Inflammatory macrophage treated with lipopolysaccharide for 1 hour (primary cell): Measurements from ENCODE around the gene DPEP1.

Experiments used
- DNase-seq, 2 donors: peaks; one replicate each; pipeline ENCODE4 v3.0.0-alpha.2; 2020 to 2022

Gene DPEP1

DNA sequence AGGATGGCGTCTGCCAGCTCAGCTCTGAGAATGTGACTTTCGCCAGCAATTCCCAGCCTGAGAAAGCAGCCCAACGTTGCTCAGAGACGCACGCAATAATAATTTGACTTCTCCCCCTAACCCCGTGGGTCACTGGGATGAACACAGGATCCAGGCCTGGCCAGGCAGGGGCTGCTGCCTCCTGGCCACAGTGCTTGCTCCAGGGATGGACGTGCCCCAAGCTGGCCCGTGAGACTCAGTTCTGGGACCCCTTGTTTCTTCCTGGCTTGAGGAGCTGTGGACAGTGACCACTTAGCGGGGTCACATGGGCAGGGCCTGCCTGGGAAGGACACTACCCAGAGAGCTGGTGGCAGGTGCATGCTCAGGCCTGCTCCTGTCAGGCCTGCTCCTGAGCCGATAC lies 13.5 kb upstream of the DPEP1 start:
- no peak for DNase-seq

DNA sequence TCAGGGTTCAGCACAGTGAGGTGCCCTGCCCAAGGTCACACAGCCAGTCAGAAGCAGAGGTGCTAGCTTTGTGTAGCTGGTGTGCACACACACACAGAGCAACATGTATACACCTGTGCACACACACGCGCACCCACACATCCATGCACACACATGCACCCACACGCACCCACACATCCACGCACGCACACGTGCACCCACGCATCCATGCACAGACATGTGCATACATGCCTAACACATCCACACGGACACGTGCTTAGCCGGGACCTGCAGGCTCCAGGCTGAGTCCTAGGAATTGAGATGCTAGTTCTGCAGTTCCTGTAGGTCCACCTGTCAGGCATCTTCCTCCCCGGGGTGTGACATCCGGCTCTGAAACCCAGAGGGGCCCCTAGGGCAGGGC lies 13.0 kb upstream of the DPEP1 start:
- no peak for DNase-seq

DNA sequence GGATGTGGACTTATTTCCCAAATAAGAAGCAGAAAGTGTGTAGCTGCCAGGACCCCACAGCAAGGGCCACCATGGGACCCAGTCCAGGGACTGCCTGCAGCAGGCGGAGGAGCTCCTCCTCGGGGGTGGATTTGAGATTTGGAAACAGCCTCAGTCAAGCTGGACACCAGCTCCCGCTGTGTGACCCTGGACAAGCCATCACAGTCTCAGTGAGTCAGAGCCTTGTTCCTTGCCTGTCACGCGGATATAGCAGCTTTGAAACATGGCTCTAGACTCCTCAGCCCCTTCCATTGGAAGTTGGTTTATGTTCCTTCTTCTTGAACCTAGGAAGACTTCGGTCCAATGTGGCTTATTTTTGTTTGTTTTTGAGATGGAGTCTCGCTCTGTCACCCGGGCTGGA lies 12.5 kb upstream of the DPEP1 start:
- peak in 1 of 2 donors; percentile 31 for DNase-seq

DNA sequence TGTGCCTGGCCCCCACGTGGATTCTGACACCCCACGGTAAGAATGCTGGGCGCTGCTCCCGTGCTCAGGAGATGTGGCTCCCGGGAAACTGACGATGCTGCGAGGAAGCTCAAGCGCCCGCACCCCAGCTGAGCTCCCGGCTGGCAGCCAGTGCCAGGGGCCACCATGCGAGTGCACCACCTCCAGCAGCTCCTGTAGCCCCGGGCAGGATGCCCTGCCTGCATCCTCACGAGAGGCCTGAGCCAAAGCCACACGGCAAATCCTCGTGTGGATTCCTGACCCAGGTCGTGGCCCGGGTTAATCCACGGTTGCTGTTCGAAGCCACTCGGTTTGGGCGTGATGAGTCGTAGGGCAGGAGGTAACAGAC lies 11.6 kb upstream of the DPEP1 start:
- no peak for DNase-seq

DNA sequence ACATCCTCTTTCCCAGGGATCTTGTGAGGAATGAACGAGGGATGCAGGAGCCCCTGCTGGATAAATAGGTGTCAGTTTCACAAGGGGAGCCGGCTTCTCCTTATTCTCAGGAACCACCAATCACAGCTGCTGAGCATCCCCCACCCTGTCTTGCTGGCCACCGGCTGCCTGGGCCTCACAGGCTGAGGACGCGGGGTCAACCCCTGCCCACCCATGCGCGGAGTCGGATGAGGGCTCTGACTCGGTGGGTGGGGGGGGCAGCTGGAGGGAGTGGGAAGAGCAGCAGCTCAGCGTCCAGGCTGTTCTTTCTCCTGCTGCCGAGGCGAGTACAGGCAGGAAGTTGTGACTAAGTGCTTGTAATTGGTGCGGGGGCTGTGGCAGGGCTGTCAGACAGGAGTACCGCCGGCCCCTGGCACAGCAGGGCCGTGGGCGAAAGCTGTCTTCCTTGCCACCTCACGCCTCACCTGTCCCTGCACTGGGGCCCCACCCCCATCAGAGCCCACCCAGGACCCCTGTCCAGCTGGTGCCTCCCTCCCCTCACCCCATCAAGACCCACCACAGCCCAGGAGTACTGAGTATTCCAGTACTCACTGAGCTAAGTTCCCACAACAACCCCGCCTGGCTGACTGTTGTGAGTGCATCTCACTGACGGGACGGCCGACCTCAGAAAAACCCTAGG lies 11.0 kb upstream of the DPEP1 start:
- DNase-seq: peak; percentile 67 to 71

DNA sequence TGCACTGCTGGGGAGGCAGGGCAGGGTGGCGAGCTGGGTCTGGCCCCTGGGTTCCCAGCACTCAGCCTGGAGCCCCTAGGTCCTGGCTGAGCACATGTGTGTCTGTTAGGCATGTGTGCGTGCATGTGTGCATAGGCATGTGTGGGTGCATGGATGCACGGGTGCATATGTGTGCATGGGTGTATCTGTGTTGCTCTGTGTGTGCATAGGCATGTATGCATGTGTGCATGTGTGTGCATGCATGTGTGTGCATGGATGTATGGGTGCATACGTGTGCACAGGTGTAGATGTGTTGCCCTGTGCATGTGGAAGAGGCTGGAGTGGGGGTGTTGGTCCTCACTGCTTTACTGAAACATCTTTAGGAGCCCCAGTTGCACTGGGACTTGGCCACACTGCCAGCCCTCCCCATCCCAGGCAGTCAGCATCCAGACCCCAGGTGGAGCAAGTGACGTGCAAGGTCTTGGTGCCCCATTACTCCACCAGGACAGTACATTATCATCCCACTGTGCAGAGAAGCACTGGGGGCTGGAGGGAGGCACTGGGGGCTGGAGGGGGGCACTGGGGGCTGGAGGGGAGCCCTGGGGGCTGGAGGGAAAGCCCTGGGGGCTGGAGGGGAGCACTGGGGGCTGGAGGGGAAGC lies 10.4 kb upstream of the DPEP1 start:
- no peak for DNase-seq

DNA sequence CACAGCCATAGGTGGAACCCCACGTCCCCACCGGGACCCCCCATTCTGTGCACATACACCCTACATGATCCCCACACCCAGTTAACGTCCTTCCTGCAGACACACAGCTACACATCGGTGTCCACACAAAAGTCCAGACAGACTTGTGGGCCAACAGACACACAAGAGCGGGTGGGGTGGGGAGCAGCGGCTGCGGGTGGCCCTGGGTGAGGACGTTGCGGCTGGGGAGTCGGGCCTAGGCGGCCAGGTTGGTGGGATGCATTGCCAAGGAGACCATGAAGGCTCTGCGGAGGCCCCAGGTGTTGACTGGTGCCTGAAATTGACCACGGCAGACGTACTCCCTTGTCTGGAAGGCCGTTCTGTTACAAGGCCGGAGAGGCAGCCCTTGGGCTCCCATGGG lies 8.7 kb upstream of the DPEP1 start:
- no peak for DNase-seq

DNA sequence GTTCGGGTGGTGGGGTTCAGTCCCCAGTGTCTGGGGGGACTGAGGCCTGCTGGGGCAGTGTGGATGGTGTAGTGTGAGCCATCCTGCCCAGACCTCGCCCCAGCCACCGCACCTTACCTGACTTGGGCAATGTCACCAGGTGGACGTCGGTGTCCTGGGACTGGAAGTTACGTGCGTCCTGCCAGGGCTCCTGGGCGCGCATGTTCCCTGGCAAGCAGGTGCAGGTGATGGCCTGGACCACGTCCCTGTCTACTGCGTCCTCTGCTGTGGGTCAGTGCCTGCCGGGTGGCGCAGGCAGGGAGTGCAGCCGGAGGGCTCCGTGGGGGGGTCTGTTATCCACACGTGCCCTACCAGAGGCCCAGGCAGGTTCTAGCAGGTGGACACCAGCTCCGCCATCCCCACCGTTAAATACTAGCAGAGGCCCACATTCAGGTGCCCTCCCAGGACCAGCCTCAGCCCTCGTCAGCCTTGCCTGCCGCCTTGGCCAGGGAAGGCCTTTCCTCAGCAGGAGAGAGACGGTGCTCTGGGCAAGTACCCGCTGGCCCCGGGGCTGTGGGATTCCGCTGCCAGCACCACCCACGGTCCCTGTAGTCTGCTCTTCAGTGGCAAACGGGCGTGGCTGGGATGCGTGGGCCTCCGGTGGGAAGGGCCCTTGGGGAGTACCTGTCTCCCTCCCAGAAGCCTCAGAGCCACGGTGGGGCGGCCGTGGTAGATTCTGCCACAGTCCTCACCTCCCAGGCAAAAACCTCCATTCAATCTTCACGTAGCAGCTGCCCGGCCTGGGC lies 8.1 kb upstream of the DPEP1 start:
- no peak for DNase-seq

DNA sequence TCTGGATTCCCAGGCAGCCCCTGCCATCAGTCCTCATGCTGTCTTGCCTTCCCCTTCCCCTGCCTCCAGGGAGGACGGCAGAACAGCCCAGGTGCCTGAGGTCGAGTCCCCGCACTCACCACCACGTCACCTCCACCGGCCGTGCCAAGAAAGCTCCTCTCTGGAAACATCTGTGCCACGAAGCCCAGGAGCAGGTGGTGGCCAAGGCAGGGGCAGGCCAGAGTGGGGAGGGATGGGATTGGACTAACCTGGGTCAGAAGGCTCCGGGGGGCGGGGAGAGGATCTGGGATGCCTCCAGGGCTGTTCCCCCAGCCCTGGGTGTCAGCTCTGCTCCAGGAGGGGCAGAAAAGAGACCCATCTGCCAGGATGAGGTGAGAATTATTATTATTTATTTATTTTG lies 7.4 kb upstream of the DPEP1 start:
- no peak for DNase-seq

DNA sequence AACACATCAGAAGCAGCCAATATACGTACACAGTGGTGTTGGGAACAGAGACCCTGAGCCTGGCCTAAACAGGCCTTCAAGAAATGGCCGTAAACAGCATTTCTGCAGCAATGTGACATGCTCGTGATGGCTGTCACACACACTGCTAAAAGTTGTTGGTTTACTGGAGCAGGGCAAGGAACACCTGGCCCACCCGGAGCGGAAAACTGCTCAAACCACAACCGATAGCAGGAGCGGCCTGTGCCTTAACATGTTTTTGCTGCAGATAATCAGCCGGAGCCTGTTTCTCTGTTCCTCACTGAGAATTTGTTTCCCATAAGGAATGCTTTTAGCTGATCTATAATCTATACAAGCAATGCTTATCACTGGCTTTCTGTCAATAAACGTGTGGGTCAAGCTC lies 6.0 kb upstream of the DPEP1 start:
- no peak for DNase-seq

DNA sequence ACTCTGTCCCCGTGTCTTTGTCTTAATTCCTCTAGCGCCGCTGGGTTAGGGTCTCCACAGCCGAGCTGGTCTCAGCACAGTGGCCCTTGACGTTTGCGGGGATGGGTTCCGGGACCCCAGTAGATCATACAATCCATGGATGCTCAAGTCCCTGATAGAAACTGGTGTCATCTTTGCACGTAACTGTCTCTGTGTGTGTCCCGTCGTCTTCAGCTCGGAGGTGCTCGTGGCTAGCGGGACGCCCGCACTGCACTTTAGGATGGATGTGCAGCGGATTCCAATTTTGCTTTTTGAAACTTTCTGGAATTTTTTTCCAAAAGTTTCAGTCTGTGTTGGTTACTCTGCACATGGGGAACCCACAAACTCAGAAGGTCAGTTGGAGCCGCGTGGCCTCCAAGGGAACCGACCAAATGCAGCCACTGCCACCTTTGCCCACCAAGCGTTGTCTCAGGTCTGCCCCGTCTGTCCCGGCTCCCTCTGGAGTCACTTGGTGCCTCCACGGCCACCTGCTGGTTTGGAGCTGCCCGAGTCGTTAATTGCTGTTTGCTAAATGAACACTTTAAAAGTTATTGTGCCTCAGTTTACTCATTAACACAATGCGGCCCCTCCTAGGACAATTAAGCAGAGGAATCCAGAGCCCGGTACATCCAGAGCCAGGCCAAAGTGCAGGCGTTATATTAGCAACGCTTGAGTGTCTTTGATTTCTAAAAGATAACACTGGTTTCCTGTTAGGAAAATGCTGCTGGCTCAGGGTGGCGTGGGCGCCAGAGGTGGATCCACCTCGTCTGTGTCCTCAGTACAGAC lies 5.3 kb upstream of the DPEP1 start:
- DNase-seq: no peak

DNA sequence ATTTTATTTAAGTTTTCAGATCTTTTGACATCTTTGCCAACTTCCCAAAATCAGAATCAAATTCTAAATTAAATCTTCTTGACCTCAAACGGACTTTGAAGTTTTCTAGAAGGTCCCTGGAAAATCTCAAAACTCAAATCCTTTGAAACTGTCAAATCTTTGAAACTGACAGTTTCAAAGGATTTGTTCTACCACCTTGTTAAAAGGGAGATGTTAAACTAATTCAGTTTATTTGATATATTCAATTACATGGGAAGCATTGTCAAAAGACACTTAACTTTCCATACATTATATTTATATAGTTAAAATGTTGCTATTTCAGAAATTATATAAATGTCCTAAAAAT lies 3.4 kb upstream of the DPEP1 start:
- DNase-seq: no peak

DNA sequence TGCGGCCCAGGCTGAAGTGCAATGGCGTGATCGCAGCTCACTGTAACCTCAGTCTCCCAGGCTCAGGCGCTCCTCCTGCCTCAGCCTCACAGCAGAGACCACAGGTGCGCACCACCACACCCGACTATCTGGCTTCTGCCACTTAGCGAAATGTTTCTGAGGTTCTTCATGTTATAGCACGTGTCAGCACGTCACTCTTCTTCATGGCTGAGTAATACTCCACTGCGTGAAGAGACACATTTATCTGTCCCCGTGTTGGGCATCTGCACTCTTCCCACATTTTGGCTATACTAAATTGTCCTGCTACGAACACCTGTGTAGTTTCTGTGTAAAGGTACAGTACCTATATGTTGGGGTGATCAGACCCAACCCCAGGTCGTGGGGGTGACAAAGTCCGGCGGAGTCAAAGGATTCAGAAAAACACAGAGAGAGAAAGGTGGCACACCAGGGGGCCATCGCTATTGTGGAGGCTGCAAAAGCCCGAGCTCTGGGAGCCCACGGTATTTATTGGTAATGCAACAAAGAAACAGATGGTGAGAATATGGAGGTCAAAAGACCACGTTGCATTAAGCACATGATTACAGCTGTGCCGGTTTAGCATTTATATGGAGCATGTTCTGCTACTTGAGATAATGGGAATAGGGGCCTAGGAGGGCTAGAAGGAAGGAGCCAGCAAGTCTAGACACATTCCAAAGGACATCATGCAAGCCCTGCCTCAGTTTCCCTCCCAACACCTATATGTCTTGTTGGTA lies 851 bp upstream of the DPEP1 start:
- no peak for DNase-seq

DNA sequence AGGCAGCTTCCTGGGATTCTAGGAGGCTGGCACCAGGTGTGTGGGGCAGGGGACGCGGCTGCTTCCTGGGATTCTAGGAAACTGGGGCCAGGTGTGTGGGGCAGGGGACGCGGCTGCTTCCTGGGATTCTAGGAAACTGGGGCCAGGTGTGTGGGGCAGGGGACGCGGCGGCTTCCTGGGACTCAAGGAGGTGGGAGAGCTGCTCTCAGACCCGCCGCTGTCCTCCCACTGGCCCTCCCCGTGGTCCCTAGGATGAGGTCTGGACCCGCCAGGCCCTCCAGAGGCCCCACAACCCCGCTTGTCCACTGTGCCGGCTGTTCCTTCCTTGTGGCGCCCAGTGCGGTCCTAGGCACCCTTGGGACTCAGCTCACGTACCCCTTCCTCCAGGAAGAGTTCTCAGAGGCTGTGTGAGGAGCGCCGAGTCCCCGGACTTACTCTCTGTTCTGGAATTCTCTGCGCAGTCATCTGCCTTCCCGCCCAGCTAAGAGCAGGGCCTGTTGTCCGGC lies 565 bp downstream of the DPEP1 start:
- no peak for DNase-seq

DNA sequence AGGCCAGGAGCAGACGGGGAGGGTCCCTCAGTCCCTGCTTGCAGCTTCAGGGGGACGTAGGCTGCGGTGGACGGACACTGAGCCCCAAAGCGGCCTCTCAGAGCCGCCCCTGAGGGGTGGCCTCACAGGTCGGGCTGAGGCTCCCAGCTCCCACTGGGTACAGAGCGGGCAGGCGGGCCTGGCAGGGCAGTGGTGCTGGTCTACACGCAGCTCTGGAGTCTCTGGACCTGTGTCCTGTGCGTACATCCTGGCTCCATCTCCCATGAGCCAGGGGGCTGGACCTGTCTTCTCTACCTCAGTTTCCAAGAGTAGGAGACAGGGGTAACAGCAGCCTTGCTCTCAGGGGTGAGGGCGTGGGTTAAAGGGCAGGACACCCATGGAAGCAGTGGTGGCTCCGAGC lies 1.7 kb downstream of the DPEP1 start:
- no peak for DNase-seq

DNA sequence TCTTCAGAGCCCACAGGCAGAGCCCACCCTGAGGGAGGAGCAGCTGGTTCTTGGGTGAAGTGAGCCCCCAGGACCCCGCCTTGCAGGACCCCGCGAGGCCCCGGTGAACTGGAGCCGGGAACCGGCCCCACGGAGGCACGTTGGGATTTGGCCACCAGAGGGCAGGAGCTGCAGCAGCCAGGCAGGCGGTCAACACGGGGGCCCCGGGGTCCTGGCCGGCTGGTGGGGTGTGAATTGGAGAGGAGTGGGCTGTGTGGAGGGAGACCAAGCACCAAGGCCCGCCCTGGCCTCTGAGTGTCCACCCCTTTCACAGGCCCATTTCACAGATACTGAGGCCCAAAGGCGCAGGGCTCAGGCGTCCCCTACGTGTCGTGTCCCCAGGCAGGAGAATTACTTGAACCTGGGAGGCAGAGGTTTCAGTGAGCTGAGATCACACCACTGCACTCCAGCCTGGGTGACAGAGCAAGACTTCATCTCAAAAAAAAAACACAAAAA lies 2.2 kb downstream of the DPEP1 start:
- DNase-seq: peak in 1 of 2 donors; percentile 65

DNA sequence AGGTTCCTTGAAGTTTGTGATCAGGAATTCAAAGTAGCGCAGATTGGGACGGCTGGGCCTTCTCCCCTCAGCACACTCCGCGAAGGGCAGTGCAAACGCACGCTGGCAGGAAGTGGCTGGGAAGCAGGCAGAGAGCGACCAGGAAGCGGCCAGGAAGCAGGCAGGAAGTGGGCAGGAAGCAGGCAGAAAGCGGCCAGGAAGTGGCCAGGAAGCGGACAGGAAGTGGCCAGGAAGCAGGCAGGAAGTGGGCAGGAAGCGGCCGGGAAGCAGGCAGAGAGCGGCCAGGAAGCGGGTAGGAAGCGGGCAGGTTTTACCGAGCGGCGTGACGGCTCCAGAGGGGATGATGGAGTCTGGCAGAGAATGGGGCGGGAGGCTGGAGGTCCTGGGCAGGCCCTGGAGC lies 3.2 kb downstream of the DPEP1 start:
- DNase-seq: no peak

DNA sequence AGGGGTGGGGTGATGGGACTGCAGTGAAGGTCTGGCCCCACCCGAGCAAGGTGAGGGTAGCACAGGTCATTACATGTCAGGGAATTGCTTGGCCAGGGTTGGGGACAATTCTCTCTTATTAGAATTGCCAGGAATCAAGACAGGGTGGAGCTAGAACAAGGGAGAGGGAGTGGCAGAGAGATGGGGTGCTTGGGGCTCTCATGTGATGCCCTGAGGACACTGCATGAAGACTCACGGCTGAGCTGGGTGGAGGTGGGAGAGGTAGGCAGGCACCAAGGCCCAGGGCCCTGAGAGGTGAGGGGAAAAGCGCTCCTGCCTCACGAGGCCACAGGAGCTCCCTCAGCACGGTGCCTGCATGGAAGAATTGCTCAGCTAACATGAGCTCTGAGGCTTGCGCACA lies 3.6 kb downstream of the DPEP1 start:
- DNase-seq: no peak

DNA sequence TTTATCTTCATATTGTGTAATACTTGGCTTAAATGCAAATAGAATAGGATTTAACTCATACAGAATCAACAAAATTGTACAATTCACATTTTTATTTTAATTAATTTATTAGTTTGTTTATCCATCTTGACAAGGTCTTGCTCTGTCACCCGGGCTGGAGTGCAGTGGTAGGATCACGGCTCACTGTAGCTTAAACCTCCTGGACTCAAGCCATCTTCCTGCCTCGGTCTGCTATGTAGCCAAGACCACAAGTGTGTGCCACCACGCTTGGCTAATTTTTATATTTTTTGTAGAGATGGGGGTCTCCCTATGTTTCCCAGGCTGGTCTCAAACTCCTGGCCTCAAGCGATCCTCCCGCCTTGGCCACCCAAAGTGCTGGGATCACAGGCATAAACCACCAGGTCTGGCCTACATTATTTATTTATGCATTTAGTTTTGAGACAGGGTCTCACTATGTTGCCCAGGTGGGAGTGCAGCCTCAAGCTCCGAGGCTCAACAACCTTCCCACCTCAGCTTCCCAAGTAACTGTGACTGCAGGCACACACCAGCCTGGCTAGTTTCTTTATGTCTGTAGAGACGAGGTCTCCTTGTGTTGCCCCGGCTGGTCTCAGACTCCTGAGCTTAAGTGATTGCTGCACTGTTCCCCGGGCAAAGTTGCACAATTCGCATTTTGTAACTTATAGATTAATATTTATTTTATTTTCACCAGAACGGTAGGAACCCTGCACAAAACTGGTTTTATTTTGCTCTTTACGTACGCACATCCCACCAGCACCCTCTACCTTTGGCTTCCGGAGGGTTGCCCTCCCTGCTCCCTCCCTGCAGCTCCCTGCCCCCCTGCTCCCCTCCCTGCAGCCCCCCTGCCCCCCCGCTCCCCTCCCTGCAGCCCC lies 4.9 kb downstream of the DPEP1 start:
- no peak for DNase-seq

DNA sequence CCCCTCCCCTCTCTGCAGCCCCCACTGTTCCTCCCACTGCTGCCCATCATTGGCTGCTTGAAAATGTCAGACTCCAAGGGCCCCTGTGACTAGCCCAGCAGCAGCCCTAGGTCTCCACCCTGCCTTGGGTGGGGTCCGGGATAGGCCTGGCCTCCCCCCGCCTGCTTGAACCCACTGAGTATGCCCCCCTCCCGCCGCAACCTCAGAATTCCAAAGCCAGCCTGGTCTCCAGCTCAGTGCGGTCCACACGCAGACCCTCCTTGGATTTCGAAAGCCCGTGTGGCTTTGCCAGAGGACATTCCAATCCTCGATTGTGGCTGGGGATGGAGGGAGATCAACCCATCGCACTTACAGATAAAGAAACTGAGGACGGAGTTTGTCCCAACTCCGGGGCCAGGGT lies 6.4 kb downstream of the DPEP1 start:
- DNase-seq: no peak

DNA sequence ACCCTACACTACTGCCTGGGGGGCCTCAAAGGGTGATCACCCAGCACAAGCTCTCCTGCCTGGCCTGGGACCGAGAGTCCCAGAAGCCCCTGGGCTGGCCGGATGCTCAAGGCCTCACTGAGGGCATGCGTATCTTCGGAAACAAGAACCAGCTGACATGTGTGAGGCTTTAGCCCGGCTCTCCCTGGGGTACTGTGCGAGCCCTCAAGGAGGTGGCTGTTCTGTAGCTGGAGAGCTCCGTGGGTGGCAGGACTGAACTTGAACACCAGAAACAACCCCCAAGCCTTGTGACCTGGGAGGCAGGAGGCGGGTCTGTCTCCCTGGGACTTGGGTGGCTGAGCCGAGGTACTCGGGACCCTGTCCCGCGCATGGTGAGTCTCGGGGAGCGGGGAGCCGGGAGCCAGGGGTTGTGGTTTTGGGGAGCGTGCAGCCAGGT lies 7.0 kb downstream of the DPEP1 start:
- DNase-seq: no peak
